GM12875 (cell line): ENCODE results near the gene DCLK2.

Source experiments
- H3K4me3 ChIP-seq: one replicate; pipeline ENCODE4 v1.5.1; 2011; ENCODE audit warnings: low read depth, low read length, control low read depth
- CTCF ChIP-seq: IDR thresholded peaks from 2 replicates; pipeline ENCODE4 v1.5.1; 2011; ENCODE audit warnings: low read depth, mild to moderate bottlenecking, control low read depth, inconsistent platforms, low read length, moderate library complexity, borderline replicate concordance; ENCODE audit not compliant: insufficient read depth

DCLK2 gene

GRCh38 chr4:150078041-150078578, at the start of gene DCLK2:
Gene DCLK2, plus strand, starts transcription at chr4:150078445. Its CDS starts 583 bp downstream, at chr4:150079028.
- H3K4me3 ChIP-seq = peak within 1 kb of the TSS; percentile 5
- no peak for TF ChIP-seq CTCF

GRCh38 chr4:150032541-150032940, 45.7 kb upstream of the DCLK2 start:
- H3K4me3 ChIP-seq = no peak overlapping the region

GRCh38 chr4:150033081-150033480, 45.2 kb upstream of the DCLK2 start:
- no peak overlapping the region for H3K4me3 ChIP-seq
- no peak for TF ChIP-seq CTCF

More at GRCh38 chr4:150032541-150032940, 45.7 kb upstream of the DCLK2 start:
- TF ChIP-seq CTCF = no peak

- TF ChIP-seq CTCF = no peak
- no peak overlapping the region for H3K4me3 ChIP-seq
Measured at GRCh38 chr4:150033901-150034300, 44.3 kb upstream of the DCLK2 start.

- no peak for TF ChIP-seq CTCF
- H3K4me3 ChIP-seq = no peak overlapping the region
Measured at GRCh38 chr4:150037251-150037856, 40.9 kb upstream of the DCLK2 start.

- TF ChIP-seq CTCF = no peak
- H3K4me3 ChIP-seq = no peak overlapping the region
Measured at GRCh38 chr4:150038335-150039076, 39.7 kb upstream of the DCLK2 start.
